GM21529 (cell line): ENCODE measurements around the gene ZMIZ1.
A peak's percentile ranks its signal among the peaks of the same experiment; 100 is the strongest.

ENCODE experiments used
- ATAC-seq: cut with Tn5 transposase; IDR thresholded peaks from one replicate; pipeline ENCODE4 v1.9.1; 2021; ENCODE audit not compliant: unreplicated experiment

Gene ZMIZ1

DNA sequence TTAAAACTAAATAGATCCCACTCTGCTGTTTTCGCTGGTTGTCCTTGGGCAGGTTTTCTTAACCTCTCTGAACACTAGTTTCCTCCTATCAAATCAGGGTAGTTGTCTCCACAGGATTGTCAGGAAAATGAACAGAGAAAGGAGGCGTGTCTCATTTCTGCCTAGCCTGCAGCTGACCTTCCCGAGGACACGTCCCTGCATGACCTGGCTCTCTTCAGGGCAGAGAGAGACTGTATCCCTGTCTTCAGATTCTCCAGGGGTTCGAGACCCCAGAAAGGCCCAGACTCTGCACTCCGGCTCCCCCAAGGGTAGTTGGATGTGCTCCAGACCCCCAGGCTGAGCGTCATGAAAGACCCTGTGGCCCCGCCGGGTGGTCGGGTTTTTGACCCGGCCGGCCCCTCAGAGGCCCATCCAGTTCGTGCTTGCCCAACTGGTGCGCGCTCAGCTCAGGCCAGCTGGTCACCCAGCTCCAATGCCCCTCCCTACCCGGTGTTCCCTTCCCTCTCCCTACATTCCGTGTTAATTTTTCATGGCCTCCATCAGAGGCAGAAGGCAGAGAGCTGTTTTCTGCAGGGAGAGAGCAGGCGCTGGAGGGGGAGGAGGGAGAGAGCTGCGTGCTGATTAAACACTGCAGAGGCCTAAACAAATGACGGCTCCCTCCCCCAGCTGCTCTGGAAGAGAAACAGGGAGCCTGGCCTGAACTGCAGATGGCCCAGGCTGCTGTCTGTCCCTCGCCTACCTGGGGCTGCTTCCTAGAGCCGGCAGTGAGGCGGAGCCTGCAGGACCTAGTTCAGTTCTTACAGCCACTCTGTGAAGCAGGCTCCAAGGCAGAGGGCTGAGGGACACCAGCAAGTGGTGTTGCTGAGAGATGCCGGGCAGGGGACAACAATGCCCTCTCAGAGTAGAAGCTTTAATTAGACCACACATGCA, 192.3 kb downstream of the ZMIZ1 start:
- ATAC-seq = no peak

DNA sequence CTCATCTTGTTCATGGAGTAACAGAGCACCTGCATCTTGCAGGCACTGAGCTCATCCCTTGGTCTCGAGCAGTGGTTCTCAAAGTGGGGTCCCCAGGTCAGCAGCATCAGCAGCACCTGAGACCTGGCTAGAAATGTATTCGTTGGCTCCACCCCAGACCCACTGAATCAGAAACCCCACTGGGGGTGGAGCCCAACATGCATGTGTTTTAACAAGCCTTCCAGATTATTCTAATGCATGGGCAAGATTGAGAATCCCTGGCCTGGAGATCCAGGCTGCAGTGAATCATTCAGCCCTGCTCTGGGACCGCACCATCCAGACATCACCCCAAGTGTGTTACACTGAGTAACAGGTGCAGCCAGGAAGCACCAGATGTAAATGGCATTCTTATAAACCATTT, 193.4 kb downstream of the ZMIZ1 start:
- no peak for ATAC-seq

DNA sequence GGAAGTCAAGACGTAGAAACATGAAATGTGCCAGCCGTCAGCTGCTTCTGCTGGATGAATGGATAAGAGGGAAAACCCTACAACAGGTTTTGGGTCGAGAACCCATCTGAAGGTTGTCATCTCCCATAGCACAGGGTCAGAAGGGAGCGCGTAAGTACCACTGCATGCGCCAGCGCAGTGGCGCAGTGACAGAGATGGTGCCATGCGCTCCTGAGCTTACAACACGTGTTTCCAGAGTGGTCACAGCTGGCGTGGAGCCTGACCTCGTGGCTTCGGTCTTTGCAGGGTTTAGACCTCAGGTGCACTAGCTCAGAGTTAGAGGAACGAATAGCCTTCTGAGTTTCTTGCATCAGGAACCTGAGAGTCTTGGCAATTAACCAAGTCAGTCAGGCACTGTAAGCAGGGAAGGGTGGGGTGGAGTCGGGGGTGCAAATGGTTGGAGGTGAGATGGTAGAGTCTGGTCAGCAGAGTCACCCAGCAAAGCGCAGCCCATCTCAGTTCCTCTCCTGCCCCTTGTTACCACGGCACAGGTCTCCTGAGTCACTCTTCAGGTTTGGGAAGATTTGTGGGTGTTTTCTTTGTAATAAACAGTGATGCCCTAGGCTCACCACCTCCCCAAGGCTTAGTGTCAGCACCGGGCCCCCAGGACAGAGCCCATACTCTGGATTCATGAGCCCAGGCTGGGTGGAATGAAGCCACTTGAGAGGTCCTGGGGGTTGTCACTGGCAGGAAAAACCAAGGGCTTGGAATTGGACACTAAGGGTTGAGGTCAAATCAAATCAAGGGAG, 194.4 kb downstream of the ZMIZ1 start:
- ATAC-seq = no peak

DNA sequence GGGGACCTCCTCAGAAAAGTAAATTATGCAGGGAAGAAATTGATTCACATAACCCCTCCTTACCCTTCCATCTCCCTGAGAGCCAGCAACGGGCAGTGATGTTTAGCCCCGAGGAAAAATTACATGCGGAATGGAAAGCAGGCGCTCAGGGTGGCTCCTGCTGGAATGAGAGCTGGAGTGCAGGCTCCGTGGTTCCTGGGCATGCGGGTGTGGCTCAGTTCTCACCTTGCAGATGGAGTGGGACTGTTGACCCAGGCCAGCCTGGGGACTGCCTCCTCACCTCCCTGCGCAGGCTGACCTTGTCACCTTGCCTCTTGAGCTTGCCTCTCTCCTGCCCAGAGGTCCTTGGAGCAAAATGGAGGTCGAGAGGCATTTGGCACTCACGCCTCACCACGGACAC, 195.2 kb downstream of the ZMIZ1 start:
- ATAC-seq = no peak

DNA sequence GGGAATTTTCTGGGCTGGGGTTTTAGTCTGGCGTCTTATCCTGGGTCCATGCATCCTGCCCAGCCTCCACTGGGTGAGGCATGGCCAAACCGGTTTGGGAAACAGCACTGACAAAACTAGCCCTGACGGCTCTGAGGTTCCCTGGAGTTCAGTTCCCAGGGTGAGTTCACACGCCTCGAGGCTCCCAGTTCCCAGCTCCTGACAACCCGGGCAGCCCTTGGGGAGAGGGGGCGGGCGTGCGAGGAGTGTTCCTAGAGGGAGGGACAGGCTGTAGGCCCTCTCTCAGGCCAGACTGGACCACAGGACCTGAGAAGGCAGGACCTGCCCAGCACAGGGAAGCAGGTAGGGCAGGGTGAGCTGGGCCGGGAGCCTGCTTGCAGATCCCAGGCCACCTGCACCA, 196.2 kb downstream of the ZMIZ1 start:
- ATAC-seq = no peak

DNA sequence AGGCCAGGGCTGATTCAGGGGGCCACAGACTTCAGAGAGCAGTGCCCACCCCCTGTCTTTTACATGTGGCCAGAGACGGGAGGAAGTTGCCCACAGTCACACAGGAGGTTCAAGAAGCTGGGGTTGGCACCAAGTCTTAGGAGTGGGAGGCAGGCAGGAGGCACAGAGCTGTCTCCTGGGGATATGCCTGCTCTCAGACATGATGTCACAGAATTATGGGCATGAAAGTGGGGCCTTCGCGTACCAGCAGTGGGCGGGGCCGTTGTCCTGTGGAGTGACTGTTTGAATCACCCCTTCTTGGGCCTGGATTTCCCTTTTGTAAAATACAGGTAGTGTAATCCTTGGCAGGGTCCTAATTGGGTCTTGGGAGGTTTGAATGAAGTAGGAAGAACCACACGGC, 197.3 kb downstream of the ZMIZ1 start:
- ATAC-seq = peak; percentile 35

DNA sequence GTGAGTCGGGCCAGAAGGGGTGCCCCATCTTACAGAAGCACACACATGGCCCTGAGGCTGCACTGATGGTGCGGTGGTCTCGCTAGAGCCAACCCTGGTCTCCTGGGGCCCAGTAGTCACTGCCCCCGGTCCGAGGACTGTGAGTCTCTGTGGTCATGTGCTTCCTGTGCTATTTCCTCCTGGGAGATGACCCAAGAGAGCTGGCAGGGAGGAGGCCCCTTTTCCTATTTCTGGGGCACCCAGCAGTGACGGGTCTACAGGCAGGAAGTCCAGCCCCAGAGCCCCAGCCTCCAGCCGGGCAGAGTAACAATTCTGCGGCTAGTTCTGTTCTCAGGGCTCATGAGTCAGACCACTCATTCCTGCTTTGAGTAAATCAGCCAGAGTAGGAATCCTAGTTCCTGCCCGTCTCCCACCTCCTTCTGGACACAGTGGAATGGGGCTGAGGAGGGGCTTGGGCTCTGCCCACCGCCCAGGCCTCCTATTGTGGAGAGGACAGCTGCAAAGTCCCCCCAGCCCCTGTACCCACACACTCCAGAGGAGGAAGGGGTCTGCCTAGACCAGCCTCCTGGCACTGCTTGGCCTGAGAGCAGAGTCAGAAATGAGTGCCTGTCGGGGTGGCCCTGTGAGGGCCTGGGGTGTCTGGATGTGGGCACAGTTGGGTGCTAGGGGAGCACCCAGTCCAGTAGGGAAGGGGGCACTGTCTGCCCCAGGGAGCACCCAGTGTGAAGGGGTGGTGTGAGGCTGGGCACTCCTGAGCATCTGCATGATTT, 198.0 kb downstream of the ZMIZ1 start:
- ATAC-seq = peak; percentile 85

DNA sequence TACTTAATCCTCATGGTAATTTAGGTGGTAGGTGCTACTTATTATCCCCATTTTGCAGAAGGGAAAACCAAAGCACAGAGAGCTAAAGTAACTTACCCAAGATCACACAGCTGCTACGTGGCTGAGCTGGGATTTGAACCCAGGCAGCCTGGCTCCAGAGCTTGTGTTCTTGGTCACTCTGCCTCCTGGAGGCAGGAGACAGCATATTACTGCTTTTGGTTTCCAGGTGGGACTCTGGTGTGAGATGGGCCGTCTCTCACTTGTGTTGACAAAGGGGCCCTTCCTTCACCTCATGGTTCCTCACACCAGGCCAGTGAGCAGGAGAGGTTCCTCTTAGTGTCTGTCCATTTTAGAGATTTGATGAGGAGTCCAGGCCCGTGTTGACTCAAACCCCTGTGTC, 198.7 kb downstream of the ZMIZ1 start:
- no peak for ATAC-seq

DNA sequence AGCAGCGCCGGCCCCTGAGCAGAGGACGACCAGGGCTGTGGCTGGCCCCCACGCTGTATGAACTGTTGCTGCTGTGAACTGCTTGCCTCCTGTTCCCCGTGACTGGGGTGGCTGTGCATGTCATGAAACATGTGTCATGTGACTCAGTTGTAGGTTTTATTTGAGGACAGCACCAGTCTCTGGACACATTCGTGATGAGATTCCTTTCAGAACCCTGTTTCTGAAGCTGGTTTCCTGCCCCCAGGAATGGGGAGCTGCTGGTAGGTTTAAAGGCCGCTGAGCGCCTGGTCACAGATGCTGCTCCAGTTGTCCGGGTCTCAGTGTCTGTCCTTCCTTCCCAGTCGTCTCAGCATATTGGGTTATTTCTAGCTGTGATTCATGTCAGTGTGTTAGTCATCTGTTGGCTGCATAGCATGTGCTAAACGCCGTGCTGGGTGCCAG, 199.4 kb downstream of the ZMIZ1 start:
- ATAC-seq = no peak

DNA sequence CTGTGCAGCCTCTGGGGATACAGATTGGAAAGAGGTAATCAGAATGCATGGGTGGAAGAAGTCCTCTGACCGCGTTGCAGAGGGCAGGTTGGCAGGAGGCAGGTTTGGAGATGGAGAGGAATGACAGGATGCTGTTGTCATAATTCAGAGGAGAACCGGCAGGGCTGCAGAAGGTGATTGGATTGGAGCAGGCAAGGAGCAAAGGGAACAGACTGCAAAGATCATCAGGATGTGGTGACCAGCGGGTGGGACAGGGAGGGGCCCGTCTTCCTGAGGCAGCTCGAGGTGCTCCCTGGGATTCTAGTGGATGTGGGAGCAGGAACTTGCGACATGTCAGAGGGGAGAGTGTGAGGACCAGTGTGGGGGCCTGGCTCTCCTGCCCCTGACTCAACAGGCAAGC, 200.0 kb downstream of the ZMIZ1 start:
- no peak for ATAC-seq

DNA sequence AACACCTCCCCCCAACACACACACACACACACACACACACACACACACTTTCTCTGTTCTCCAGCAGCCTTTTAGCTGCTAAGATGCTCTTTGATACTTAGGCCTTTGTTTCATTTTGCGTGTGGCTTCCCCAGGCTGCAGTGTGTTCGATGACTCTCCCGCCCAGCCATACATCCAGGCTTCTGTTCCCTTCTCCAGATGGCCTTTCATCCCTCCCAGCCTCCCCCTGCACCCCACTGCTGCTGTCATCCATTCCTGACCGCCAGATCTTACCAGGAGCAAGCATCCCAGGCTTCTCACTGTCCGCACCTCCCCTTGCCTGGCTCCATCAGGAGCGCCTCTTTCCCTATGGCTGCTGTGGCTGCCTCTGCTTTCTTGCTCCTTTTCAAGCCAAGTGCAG, 200.7 kb downstream of the ZMIZ1 start:
- no peak for ATAC-seq

DNA sequence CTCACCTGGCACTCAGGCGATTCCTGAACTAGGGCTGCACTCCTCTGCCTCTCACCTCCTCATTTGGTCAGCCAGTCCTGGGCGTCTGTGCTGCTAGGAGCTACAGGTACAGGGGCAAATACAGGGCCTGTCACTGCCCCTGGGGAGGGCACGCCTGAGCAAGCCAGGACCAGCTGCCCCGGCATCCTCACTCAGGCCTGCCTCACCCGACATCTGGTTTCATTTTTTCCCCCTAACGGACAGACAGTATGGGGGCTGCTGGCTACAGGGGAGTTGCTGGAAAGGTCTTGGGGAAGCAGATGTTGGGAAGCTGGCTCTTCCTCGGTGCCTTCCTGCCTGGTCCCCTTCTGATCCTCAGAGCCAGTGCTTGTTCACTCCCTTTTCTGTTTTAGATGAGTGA, 201.2 kb downstream of the ZMIZ1 start:
- ATAC-seq = no peak

DNA sequence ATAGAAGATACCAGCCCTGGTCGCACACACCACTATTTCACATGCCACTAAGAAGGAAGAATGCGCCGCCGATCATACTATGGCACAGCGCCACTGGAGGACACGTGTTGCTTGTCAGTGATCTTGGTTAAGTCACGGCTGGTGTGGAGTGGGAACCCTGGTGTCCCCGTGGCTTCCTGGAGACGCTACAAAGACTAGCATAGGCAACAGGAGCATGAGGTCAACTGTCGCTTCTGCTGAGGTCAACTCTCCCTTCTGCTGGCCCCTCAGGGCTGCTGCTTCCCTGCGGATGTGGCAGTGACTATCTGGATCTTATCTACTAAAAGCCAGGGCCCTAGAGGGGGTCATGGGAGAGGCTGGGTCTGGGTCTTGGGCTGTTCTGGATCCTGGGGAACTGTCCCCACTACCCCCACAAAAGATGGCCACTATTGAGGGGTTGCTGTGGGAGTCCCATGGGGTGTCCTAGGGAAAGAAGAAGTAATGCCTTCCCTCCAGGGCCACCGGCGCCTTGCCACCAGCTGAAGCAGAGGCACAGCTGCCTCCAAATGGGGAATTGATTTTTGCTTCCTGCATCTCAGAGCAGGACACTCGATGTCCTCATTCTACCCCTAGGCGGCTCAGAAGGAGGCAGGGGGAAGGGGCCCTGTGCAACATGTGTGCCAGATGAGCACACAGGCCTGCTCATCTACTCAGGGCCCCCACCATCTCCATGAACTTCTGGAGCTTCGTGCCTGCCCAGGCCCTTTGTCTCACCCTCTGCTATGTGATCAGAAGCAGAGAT, 201.9 kb downstream of the ZMIZ1 start:
- no peak for ATAC-seq

DNA sequence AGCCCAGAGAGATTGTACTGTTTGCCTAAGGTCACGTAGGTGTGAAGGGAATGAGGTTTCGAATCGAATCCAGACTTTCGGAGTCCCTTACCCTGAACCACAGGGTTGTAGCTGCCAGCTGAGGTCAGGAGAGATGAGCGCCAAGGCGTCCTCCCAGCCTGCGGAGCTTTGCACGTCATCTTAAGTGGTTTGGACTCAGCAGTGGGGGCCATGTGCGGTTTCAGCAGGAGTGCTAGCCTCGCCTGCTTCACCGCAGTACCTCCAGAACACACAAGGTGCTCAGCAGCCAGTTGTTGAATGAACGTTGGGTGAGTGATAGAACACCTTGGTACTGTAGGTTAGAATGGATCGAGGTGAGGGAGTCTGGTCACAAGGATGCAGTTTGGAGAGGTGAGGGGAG, 203.6 kb downstream of the ZMIZ1 start:
- ATAC-seq = no peak

DNA sequence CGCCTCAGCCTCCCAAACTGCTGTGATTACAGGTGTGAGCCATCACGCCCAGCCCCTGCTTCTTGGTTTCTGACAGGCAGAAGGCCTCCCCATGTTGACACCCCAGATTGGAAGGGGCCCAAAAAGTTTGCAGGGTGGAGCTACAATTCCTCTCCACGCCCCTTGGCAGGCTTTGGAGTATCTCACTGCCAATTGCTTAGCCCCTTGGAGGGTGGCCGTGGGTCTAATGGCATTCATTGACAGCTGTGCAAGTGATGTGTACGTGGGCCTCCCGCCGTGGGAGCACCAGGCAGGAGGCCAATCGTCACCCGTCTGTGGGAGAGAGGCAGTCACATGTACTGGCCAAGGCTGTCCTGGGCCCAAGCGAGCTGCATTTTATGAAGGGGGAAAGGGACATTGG, 204.8 kb downstream of the ZMIZ1 start:
- ATAC-seq = no peak

DNA sequence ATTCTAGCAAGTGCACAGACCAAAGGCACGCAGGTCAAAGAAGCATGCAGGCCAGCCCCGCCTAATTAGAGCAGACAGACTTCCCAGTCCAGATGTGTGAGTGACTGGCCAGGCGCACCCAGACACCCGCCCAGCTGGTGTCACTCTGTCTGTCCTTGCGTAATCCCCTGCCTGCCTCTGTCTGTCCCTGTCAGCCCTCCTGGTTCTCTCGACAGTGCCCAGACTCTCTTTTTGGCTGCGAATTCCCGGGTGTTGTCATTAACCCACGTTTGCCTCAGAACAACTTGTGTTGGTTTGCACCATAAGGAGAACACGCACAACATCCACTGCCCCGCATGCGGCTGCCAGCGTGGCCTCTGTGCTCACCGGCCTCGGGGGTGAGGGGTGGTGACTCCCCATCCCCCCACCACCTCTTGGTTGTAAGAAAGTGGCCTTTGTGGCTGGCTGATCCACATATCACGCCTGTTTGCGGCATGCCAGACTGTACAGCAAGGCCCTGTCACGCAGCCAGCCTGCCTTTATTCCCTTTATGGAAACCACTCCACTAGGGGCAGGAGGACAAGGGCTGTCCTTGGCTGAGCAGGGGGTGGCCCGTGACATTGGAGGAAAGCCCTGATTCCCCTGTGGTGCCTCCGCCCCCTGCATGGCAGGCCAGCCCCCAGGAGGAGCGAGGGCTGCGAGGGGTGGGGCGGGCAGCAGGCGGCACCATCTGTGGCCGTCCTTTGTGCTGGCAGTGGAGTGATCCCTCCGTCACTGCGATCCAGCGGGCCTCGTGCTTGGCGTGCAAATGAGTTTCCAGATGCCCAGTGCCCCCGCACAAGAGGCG, 205.7 kb downstream of the ZMIZ1 start:
- no peak for ATAC-seq

DNA sequence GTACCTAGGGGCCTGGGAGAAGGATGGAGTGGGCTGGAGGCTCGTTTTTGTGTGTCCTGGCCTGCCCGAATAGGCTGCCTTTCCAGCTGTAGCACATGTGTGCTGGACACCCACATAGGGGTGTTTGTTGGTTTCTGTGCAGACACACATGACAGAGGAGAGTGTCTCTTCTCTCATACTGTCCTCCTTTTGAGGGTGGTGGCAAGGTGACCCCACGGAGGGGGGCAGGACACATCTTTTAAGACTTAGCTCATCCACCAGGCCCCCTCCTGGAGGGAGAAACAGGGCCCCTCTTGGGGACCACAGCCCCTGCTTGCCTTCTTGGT, 206.3 kb downstream of the ZMIZ1 start:
- no peak for ATAC-seq

DNA sequence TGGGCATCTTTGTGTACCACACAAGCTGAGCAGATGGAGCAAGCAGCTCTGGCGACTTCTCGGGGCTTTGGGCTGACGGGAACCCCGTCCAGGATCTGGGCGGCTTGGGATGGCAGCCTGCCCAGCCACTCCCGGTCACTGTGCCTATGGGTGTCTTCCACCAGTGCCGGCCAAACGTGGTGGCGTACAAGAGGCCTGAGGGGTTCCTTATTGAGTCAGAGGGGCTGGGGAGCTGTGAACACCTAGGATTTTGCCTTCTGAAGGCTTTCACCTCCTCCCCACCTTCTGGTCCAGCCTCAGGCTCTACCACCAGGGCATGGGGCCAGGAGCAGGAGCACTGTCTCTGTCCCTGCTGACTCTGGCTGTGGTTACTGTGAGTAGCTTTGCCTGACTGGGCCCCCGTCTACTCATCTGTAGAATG, 206.7 kb downstream of the ZMIZ1 start:
- ATAC-seq = no peak

DNA sequence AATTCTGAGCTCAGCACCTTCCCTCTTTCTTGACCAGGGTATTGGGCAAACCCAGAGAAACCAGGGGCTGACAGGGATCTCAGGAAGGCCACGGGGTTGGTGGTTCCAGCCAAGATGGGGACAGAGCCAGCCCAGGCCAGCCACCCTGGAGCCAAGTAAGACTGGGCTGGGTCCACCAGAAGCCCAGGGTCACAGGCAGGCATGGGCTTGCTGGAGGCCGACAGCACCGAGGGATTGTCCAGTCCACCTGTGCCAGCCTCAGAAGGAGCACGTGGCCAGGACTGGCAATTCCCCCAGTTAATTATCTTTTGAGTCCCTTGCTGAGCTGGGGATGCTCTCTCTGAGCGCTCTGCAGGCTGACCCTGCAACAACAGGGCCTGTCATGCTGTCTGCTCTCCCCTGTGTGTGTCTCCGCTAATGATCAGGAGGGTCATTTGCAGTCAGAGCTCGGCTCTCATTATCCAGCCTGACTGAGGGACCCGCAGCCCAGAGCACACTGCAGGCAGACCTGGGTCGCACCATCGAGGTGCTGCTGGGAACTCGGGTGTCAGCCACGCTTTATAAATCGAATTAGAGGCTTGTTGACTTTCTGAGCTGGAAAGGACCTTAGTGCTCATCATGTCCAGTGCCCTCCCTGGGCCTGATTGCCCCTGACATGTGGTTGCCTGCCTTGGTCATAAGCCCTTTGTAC, 209.0 kb downstream of the ZMIZ1 start:
- ATAC-seq = no peak
